ENCODE results near the gene DIO3.
"Not testable (repeated sequence)": the region's sequence is repeated elsewhere in the genome, so short reads cannot be mapped to it uniquely, and the experiment has no call there.

DIO3 gene

GRCh38 chr14:101559624-101560533, 1.4 kb upstream of the DIO3 start:
- no peak for DNase-seq

- no peak for DNase-seq
Measured at GRCh38 chr14:101560534-101561113, 671 bp upstream of the DIO3 start.

GRCh38 chr14:101561897-101562490, 699 bp downstream of the DIO3 start:
- DNase-seq: no peak

- DNase-seq: no peak
Measured at GRCh38 chr14:101562659-101563351, 1.5 kb downstream of the DIO3 start.

- DNase-seq: no peak
Measured at GRCh38 chr14:101563352-101563653, 2.0 kb downstream of the DIO3 start.

GRCh38 chr14:101563654-101564443, 2.6 kb downstream of the DIO3 start:
- DNase-seq: no peak

GRCh38 chr14:101564444-101564776, 3.1 kb downstream of the DIO3 start:
- DNase-seq: no peak

GRCh38 chr14:101564819-101565698, 3.8 kb downstream of the DIO3 start:
- DNase-seq: no peak

GRCh38 chr14:101567252-101567651, 6.0 kb downstream of the DIO3 start:
- DNase-seq: no peak

- no peak for DNase-seq
Measured at GRCh38 chr14:101571004-101571403, 9.7 kb downstream of the DIO3 start.

- DNase-seq: not testable (repeated sequence)
Measured at GRCh38 chr14:101572526-101572925, 11.2 kb downstream of the DIO3 start.

- DNase-seq: no peak
Measured at GRCh38 chr14:101573289-101573688, 12.0 kb downstream of the DIO3 start.

- DNase-seq: no peak
Measured at GRCh38 chr14:101575581-101575980, 14.3 kb downstream of the DIO3 start.

- no peak for DNase-seq
Measured at GRCh38 chr14:101577221-101577909, 16.1 kb downstream of the DIO3 start.

- DNase-seq: no peak
Measured at GRCh38 chr14:101578489-101578888, 17.2 kb downstream of the DIO3 start.

- no peak for DNase-seq
Measured at GRCh38 chr14:101579372-101580080, 18.2 kb downstream of the DIO3 start.

- DNase-seq: no peak
Measured at GRCh38 chr14:101581806-101582205, 20.5 kb downstream of the DIO3 start.

GRCh38 chr14:101582294-101582693, 21.0 kb downstream of the DIO3 start:
- DNase-seq: no peak

GRCh38 chr14:101583006-101583714, 21.9 kb downstream of the DIO3 start:
- DNase-seq: no peak

- no peak for DNase-seq
Measured at GRCh38 chr14:101583715-101584054, 22.4 kb downstream of the DIO3 start.

All from activated CD4-positive, alpha-beta T cell treated with anti-CD3 and anti-CD28 coated beads for 1 hour (primary cell).